H9 (cell line): ENCODE measurements around the gene POU3F3. TPM values are rescaled to one million over a fixed set of nuclear protein-coding genes. Genes with fewer than 3 reads are reported as not detected.

Experiments
- DNase-seq: peaks from one replicate; pipeline ENCODE4 v3.0.0-alpha.2; 2017
- H2AFZ ChIP-seq: one replicate; pipeline ENCODE4 v1.6.1; 2013; ENCODE audit warnings: mild to moderate bottlenecking, low read length, control low read depth, moderate library complexity
- H2AK5ac ChIP-seq: 2 replicates; pipeline ENCODE4 v1.6.1; 2013; ENCODE audit warnings: low read length, control low read depth, mixed read lengths; ENCODE audit not compliant: insufficient read length
- H2BK120ac ChIP-seq: one replicate; pipeline ENCODE4 v1.6.1; 2013; ENCODE audit warnings: low read depth, mild to moderate bottlenecking, low read length, control low read depth, inconsistent platforms; ENCODE audit not compliant: poor library complexity, severe bottlenecking
- H2BK12ac ChIP-seq: 2 replicates; pipeline ENCODE4 v1.6.1; 2013; ENCODE audit warnings: low read length, control low read depth, mixed read lengths, low read depth; ENCODE audit not compliant: insufficient read length
- H2BK15ac ChIP-seq: 2 replicates; pipeline ENCODE4 v1.6.1; 2013; ENCODE audit warnings: low read depth, low read length, control low read depth
- H2BK20ac ChIP-seq: one replicate; pipeline ENCODE4 v1.6.1; 2013; ENCODE audit warnings: low read depth, mild to moderate bottlenecking, low read length, control low read depth, inconsistent platforms; ENCODE audit not compliant: poor library complexity, severe bottlenecking
- H2BK5ac ChIP-seq: 2 replicates; pipeline ENCODE4 v1.6.1; 2013; ENCODE audit warnings: low read length, control low read depth, mixed read lengths; ENCODE audit not compliant: insufficient read length
- H3K14ac ChIP-seq: 2 replicates; pipeline ENCODE4 v1.6.1; 2013; ENCODE audit warnings: low read length, control low read depth; ENCODE audit not compliant: insufficient read depth
- H3K18ac ChIP-seq: 2 replicates; pipeline ENCODE4 v1.6.1; 2013; ENCODE audit warnings: low read depth, mild to moderate bottlenecking, mixed read lengths, low read length, control low read depth; ENCODE audit not compliant: insufficient read length
- H3K23ac ChIP-seq: 2 replicates; pipeline ENCODE4 v1.6.1; 2013; ENCODE audit warnings: low read length, control low read depth, mixed read lengths, low read depth; ENCODE audit not compliant: insufficient read length
- H3K23me2 ChIP-seq: 2 replicates; pipeline ENCODE4 v1.6.1; 2013; ENCODE audit warnings: low read depth, mild to moderate bottlenecking, mixed read lengths, low read length, control low read depth; ENCODE audit not compliant: insufficient read length, poor library complexity, severe bottlenecking
- H3K27ac ChIP-seq: 2 replicates; pipeline ENCODE4 v1.5.1; 2013; ENCODE audit warnings: low read length, control low read depth, mixed read lengths, low read depth; ENCODE audit not compliant: insufficient read length
- H3K27me3 ChIP-seq: 2 replicates; pipeline ENCODE4 v1.6.1; 2013; ENCODE audit warnings: low read length, control low read depth, inconsistent platforms; ENCODE audit not compliant: insufficient read depth
- H3K4ac ChIP-seq: 2 replicates; pipeline ENCODE4 v1.6.1; 2013; ENCODE audit warnings: low read depth, mild to moderate bottlenecking, control low read depth, inconsistent platforms, low read length, moderate library complexity
- H3K4me1 ChIP-seq: 2 replicates; pipeline ENCODE4 v1.6.1; 2013; ENCODE audit warnings: low read length, control low read depth, inconsistent platforms; ENCODE audit not compliant: insufficient read depth
- H3K4me2 ChIP-seq: 2 replicates; pipeline ENCODE4 v1.6.1; 2013; ENCODE audit warnings: low read length, control low read depth, mixed read lengths; ENCODE audit not compliant: insufficient read length, insufficient read depth
- H3K56ac ChIP-seq: 2 replicates; pipeline ENCODE4 v1.6.1; 2013; ENCODE audit warnings: low read depth, mild to moderate bottlenecking, mixed read lengths, low read length, control low read depth; ENCODE audit not compliant: insufficient read length
- H3K79me1 ChIP-seq: 2 replicates; pipeline ENCODE4 v1.6.1; 2013; ENCODE audit warnings: low read depth, mild to moderate bottlenecking, moderate library complexity, low read length, control low read depth, inconsistent platforms; ENCODE audit not compliant: insufficient read depth, poor library complexity, severe bottlenecking
- H3K79me2 ChIP-seq: 2 replicates; pipeline ENCODE4 v1.6.1; 2013; ENCODE audit warnings: low read length, control low read depth, inconsistent platforms; ENCODE audit not compliant: insufficient read depth
- H3K9ac ChIP-seq: 2 replicates; pipeline ENCODE4 v1.6.1; 2013; ENCODE audit warnings: low read length, control low read depth, mixed read lengths; ENCODE audit not compliant: insufficient read length; ENCODE audit errors: extremely low read depth
- H3K9me3 ChIP-seq: one replicate; pipeline ENCODE4 v1.6.1; 2013; ENCODE audit warnings: low read depth, low read length, inconsistent platforms; ENCODE audit not compliant: control insufficient read depth
- H3T11ph ChIP-seq: one replicate; pipeline ENCODE4 v1.6.1; 2013; ENCODE audit warnings: mild to moderate bottlenecking, low read length, control low read depth, inconsistent platforms
- H4K20me1 ChIP-seq: one replicate; pipeline ENCODE4 v1.6.1; 2013; ENCODE audit not compliant: control insufficient read depth, insufficient read length, insufficient read depth
- H4K5ac ChIP-seq: 2 replicates; pipeline ENCODE4 v1.6.1; 2013; ENCODE audit warnings: low read depth, mild to moderate bottlenecking, mixed read lengths, low read length, control low read depth; ENCODE audit not compliant: insufficient read length
- H4K8ac ChIP-seq: replicated peaks from 2 replicates; pipeline ENCODE4 v1.6.1; 2013; ENCODE audit warnings: low read length, control low read depth, mixed read lengths, low read depth; ENCODE audit not compliant: insufficient read length
- H4K91ac ChIP-seq: 2 replicates; pipeline ENCODE4 v1.6.1; 2013; ENCODE audit warnings: low read depth, mild to moderate bottlenecking, moderate library complexity, mixed read lengths, low read length, control low read depth; ENCODE audit not compliant: insufficient read length
- H3K27ac Mint-ChIP-seq, 3 experiments: 2 replicates in 2 of 3; 3 replicates in 1 of 3; pipeline ENCODE4 v1.8.0; 2020 to 2021; ENCODE audit warnings: mixed read lengths in 3 of 3, mild to moderate bottlenecking in 1 of 3, moderate library complexity in 1 of 3
- H3K27me3 Mint-ChIP-seq: 2 replicates; pipeline ENCODE4 v1.8.0; 2021; ENCODE audit warnings: low read depth, mild to moderate bottlenecking, moderate library complexity, mixed read lengths
- H3K36me3 Mint-ChIP-seq, 3 experiments: 2 replicates in 2 of 3; 3 replicates in 1 of 3; pipeline ENCODE4 v1.8.0; 2020 to 2021; ENCODE audit warnings: low read depth in 3 of 3, mixed read lengths in 3 of 3; ENCODE audit not compliant: insufficient read depth in 1 of 3
- H3K4me1 Mint-ChIP-seq, 2 experiments: 2 replicates each; pipeline ENCODE4 v1.8.0; 2020; ENCODE audit warnings: mixed read lengths in 2 of 2
- H3K4me3 Mint-ChIP-seq, 2 experiments: 2 replicates in 1 of 2; 3 replicates in 1 of 2; pipeline ENCODE4 v1.8.0; 2020 to 2021; ENCODE audit warnings: mild to moderate bottlenecking in 2 of 2, mixed read lengths in 2 of 2, moderate library complexity in 1 of 2
- H3K9me3 Mint-ChIP-seq, 2 experiments: 2 replicates in 1 of 2; 3 replicates in 1 of 2; pipeline ENCODE4 v1.8.0; 2020; ENCODE audit warnings: mild to moderate bottlenecking in 2 of 2, mixed read lengths in 2 of 2, moderate library complexity in 1 of 2
- CTCF ChIP-seq: fragments of 200-600 bp; sonication (generic); conservative IDR thresholded peaks from 3 replicates; pipeline ENCODE4 v1.8.0; 2021; ENCODE audit warnings: antibody characterized with exemption, mild to moderate bottlenecking
- WGBS: extraction: QIAGEN DNeasy Blood & Tissue Kit; methylation state at CpG from one replicate; pipeline ENCODE4 v1.1.7; 2013; ENCODE audit warnings: missing lambda C conversion rate, low lambda C conversion rate, mixed read lengths; ENCODE audit not compliant: insufficient read length; ENCODE audit errors: extremely low coverage; 5-methylcytosine and 5-hydroxymethylcytosine counted together
- total RNA-seq: library from RNA; stranded (reverse); gene quantifications from 2 replicates; pipeline ENCODE4 v1.2.1, GENCODE V29; 2021

POU3F3 gene
- total RNA-seq, 1 experiment from 2014 or later, result not detected

GRCh38 chr2:104820126-104820525 is 33.8 kb upstream of the POU3F3 start:
- no peak overlapping the region for H3K27ac Mint-ChIP-seq
- Histone ChIP-seq H4K91ac (no peak overlapping the region), H3K4ac (no peak overlapping the region), H3K56ac (no peak overlapping the region), H2BK120ac (no peak overlapping the region), H3K9me3 (no peaks in the 10 kb centered on the region), H3K79me1 (no peaks in the 10 kb centered on the region), H3K27me3 (no peaks in the 10 kb centered on the region), H2AFZ (no peak overlapping the region), H2BK5ac (no peak overlapping the region), H3K9ac (no peak overlapping the region), H3K23me2 (no peaks in the 10 kb centered on the region), H2BK12ac (no peak overlapping the region), H3T11ph (no peak overlapping the region), H3K23ac (no peak overlapping the region), H3K18ac (no peak overlapping the region), H3K4me2 (no peak overlapping the region), H2BK15ac (no peak overlapping the region), H3K14ac (no peak overlapping the region), H2AK5ac (no peak overlapping the region), H3K79me2 (no peaks in the 10 kb centered on the region), H3K27ac (no peak overlapping the region), H2BK20ac (no peak overlapping the region), H4K5ac (no peak overlapping the region), H4K20me1 (no peaks in the 10 kb centered on the region), H4K8ac (no peak overlapping the region), H3K4me1 (no peaks in the 10 kb centered on the region)
- H3K9me3 Mint-ChIP-seq, result peaks cover 10 to 14% of the 10 kb centered on the region in 2 experiments
- WGBS, result no CpG with 5 or more reads among the region's 3 CpGs
- DNase-seq, result no peak
- no peak overlapping the region for H3K4me3 Mint-ChIP-seq
- peaks cover 7% of the 10 kb centered on the region for H3K27me3 Mint-ChIP-seq
- peaks cover 2 to 13% (median 4%) of the 10 kb centered on the region in 3 experiments; a peak in 6 of 7 replicates for H3K36me3 Mint-ChIP-seq
- no peaks in the 10 kb centered on the region for H3K4me1 Mint-ChIP-seq
- no peak for TF ChIP-seq CTCF
